HT1080 (cell line): ENCODE results near the gene SP110. TPM values are rescaled to one million over a fixed set of nuclear protein-coding genes. Genes with fewer than 3 reads are reported as not detected.
A peak's percentile ranks its signal among the peaks of the same experiment; 100 is the strongest.
"Not testable (repeated sequence)": the region's sequence is repeated elsewhere in the genome, so short reads cannot be mapped to it uniquely, and the experiment has no call there.

ENCODE experiments used
- DNase-seq: peaks from one replicate; pipeline ENCODE4 v3.0.0-alpha.2; 2015; ENCODE audit warnings: low read depth
- total RNA-seq: library from RNA; depleted of rRNA; stranded (reverse); fragments of >200 nt; shearing (Covaris generic); gene quantifications from 2 replicates; pipeline ENCODE4 v1.2.3, GENCODE V29; 2014; rRNA removed

Gene SP110
- total RNA-seq, 1 experiment from 2014 or later, result 15.1 TPM

- DNase-seq, result no peak
These were observed 91.0 kb downstream of the SP110 start for GRCh38 chr2:230128623-230129342.

GRCh38 chr2:230127195-230127594, 92.6 kb downstream of the SP110 start:
- DNase-seq, result no peak

GRCh38 chr2:230124757-230125431, 94.9 kb downstream of the SP110 start:
- peak; percentile 42 for DNase-seq

- no peak for DNase-seq
These were observed 95.5 kb downstream of the SP110 start for GRCh38 chr2:230124235-230124634.

- DNase-seq, result not testable (repeated sequence)
These were observed 99.4 kb downstream of the SP110 start for GRCh38 chr2:230120376-230120775.

GRCh38 chr2:230119827-230120226, 100.0 kb downstream of the SP110 start:
- not testable (repeated sequence) for DNase-seq

Other genes starting within 250 kb of the SP110 start
- not detected in 2 replicates for gene SLC16A14, start 151.1 kb downstream of the SP110 start, total RNA-seq
- gene SP140, start 5.8 kb upstream of the SP110 start, total RNA-seq, result 6.9 and 9.3 TPM in 2 replicates
- gene SP140L, start 107.2 kb upstream of the SP110 start, total RNA-seq, result 9.3 and 10.4 TPM in 2 replicates
- 60.3 and 71.5 TPM in 2 replicates for gene SP100, start 196.2 kb upstream of the SP110 start, total RNA-seq